Fibroblast of lung (primary cell): ENCODE data around the gene NAA50.

ENCODE experiments used
- CTCF ChIP-seq, 2 donors: IDR thresholded peaks in 1 of 2; conservative IDR thresholded peaks in 1 of 2; 1 replicate in 1 of 2; 2 replicates in 1 of 2; pipeline ENCODE4 v1.5.1; 2011 to 2012; ENCODE audit warnings: low read length in 2 of 2, control low read depth in 1 of 2, inconsistent platforms in 1 of 2, low read depth in 1 of 2, mild to moderate bottlenecking in 1 of 2
- EZH2 ChIP-seq: IDR thresholded peaks from 2 replicates; pipeline ENCODE4 v1.5.1; 2012; ENCODE audit warnings: low read length, control low read depth, mild to moderate bottlenecking; ENCODE audit errors: missing control alignments

- TF ChIP-seq EZH2 (no peak), CTCF (conservative IDR thresholded peaks at IDR 0.05 in 1 of 2, IDR thresholded peaks at IDR 0.05 in 1 of 2; ENCODE audit: low read depth in 1 of 2, low read length in 2 of 2) (no peak)
Observed at GRCh38 chr3:113731694-113732093, 14.4 kb downstream of the NAA50 start.
